Measurements from ENCODE around the gene INPP1. TPM values are rescaled to one million over a fixed set of nuclear protein-coding genes. Genes with fewer than 3 reads are reported as not detected.

The INPP1 gene
- total and polyA plus RNA-seq, 4 donors, result 9.1 to 13.2 (median 12.4) TPM

DNA sequence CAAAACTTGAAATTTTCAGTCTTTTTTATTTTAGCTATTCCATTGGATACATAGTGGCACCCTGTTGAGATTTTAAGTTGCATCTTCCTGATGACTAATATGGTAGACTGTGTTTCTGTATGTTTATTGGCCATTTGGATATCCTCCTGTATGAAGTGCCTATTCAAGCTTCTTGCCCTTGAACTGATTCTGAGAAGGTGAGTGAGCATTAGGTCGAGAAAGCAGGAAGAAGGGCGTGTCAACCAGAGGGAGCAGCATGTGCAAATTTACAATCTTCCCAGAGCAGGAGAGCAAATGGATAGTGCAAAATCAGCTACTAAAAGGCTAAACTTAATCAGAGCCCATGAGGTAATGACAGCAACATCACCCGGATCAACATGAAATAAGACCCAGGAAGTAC lies 8.6 kb downstream of the INPP1 start:
- Histone ChIP-seq H3K27ac (ENCODE audit: low read depth in 1 of 2, low read length in 2 of 2) (no peak overlapping the region), H3K36me3 (ENCODE audit: control insufficient read depth in 4 of 4, insufficient read depth in 3 of 4, low read depth in 1 of 4, low read length in 3 of 4) (peaks cover 0 to 1% (median 0%) of the 10 kb centered on the region in 4 donors), H3K4me1 (ENCODE audit: control insufficient read depth in 4 of 4, insufficient read depth in 4 of 4, low read length in 3 of 4) (peaks cover 8 to 35% (median 20%) of the 10 kb centered on the region in 4 donors), H3K9ac (ENCODE audit: low read depth in 1 of 2, low read length in 2 of 2) (no peak overlapping the region), H3K27me3 (ENCODE audit: control insufficient read depth in 4 of 4, insufficient read depth in 4 of 4, low read length in 3 of 4) (no peaks in the 10 kb centered on the region), H3K9me3 (ENCODE audit: control insufficient read depth in 4 of 4, low read length in 3 of 4) (no peaks in the 10 kb centered on the region), H3K4me3 (ENCODE audit: low read depth in 1 of 3, low read length in 3 of 3) (no peak overlapping the region)
- no peak for TF ChIP-seq RXRA (IDR thresholded peaks at IDR 0.05)
- no peak for TF ChIP-seq TAF1 (conservative IDR thresholded peaks at IDR 0.05)
- no peak for TF ChIP-seq FOXA2 (IDR thresholded peaks at IDR 0.05)
- TF ChIP-seq HNF4G (IDR thresholded peaks at IDR 0.05), result no peak
- TF ChIP-seq JUND (IDR thresholded peaks at IDR 0.05), result no peak
- no peak for TF ChIP-seq GABPA (IDR thresholded peaks at IDR 0.05 in 1 of 2, conservative IDR thresholded peaks at IDR 0.05 in 1 of 2)
- TF ChIP-seq EGR1 (IDR thresholded peaks at IDR 0.05; ENCODE audit: low read depth in 2 of 2), result no peak
- TF ChIP-seq, protein P1, sequence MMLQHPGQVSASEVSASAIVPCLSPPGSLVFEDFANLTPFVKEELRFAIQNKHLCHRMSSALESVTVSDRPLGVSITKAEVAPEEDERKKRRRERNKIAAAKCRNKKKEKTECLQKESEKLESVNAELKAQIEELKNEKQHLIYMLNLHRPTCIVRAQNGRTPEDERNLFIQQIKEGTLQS (IDR thresholded peaks at IDR 0.05), result no peak
- TF ChIP-seq, protein P2, sequence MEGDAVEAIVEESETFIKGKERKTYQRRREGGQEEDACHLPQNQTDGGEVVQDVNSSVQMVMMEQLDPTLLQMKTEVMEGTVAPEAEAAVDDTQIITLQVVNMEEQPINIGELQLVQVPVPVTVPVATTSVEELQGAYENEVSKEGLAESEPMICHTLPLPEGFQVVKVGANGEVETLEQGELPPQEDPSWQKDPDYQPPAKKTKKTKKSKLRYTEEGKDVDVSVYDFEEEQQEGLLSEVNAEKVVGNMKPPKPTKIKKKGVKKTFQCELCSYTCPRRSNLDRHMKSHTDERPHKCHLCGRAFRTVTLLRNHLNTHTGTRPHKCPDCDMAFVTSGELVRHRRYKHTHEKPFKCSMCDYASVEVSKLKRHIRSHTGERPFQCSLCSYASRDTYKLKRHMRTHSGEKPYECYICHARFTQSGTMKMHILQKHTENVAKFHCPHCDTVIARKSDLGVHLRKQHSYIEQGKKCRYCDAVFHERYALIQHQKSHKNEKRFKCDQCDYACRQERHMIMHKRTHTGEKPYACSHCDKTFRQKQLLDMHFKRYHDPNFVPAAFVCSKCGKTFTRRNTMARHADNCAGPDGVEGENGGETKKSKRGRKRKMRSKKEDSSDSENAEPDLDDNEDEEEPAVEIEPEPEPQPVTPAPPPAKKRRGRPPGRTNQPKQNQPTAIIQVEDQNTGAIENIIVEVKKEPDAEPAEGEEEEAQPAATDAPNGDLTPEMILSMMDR (IDR thresholded peaks at IDR 0.05; ENCODE audit: low read depth, low read length, missing input control), result no peak
- no peak for TF ChIP-seq RAD21 (IDR thresholded peaks at IDR 0.05)
- TF ChIP-seq FOXA1 (IDR thresholded peaks at IDR 0.05), result no peak
- TF ChIP-seq, protein P3, sequence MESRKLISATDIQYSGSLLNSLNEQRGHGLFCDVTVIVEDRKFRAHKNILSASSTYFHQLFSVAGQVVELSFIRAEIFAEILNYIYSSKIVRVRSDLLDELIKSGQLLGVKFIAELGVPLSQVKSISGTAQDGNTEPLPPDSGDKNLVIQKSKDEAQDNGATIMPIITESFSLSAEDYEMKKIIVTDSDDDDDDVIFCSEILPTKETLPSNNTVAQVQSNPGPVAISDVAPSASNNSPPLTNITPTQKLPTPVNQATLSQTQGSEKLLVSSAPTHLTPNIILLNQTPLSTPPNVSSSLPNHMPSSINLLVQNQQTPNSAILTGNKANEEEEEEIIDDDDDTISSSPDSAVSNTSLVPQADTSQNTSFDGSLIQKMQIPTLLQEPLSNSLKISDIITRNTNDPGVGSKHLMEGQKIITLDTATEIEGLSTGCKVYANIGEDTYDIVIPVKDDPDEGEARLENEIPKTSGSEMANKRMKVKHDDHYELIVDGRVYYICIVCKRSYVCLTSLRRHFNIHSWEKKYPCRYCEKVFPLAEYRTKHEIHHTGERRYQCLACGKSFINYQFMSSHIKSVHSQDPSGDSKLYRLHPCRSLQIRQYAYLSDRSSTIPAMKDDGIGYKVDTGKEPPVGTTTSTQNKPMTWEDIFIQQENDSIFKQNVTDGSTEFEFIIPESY (IDR thresholded peaks at IDR 0.05), result no peak
- no peak for DNase-seq (ENCODE audit: low spot score)
- 81% methylated on average over 3 of the region's 3 CpGs for WGBS

DNA sequence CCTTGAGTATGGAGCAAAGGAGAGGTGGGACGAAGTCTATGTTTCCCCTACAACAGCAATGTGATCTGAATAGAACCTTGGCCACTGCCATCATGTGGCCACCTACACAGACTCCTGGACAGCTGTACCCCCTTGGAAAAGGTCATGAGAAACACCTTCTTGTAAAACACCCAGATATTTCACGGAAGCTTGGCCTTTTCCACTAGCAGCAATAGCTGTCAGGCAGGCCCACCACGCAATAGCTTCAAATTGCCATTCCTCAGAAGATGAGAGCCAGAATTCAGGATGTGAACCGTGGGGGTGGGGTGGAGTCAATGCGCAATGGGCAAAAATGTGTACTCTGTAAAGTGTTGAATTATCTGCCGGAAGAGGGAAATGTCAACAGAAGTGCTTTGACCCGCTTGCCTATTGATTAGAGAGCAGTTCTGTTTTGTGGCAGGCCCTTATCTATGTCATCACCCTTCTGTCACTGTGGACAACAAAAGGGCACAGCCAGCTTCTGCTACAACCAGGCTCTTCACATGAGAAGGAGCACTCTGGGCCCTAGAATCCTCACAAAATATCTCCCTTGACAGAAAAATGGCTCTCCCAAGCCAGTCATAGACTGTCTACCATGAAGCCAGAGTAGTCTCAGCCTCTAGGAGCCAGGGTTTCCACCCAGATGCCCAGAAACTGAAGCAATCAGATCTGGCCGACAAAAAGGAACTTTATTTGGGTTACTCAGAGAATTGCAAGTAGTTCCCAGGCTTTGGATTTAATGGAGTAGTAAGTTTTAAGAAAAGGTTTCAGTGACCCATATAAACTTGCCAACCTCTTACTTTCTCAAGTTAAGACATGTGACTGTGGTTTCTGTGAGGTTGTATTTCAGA lies 9.5 kb downstream of the INPP1 start:
- H3K4me1 ChIP-seq (ENCODE audit: control insufficient read depth in 4 of 4, insufficient read depth in 4 of 4, low read length in 3 of 4), result peaks cover 8 to 35% (median 20%) of the 10 kb centered on the region in 4 donors
- no peak overlapping the region for H3K4me3 ChIP-seq (ENCODE audit: low read depth in 1 of 3, low read length in 3 of 3)
- H3K9me3 ChIP-seq (ENCODE audit: control insufficient read depth in 4 of 4, low read length in 3 of 4), result no peaks in the 10 kb centered on the region
- peaks cover 0 to 1% (median 0%) of the 10 kb centered on the region in 4 donors for H3K36me3 ChIP-seq (ENCODE audit: control insufficient read depth in 4 of 4, insufficient read depth in 3 of 4, low read depth in 1 of 4, low read length in 3 of 4)
- WGBS, result 21% methylated on average over 8 of the region's 8 CpGs
- peak; percentile 67 for DNase-seq (ENCODE audit: low spot score)
- peak overlapping the region; percentile 88 to 92 for H3K27ac ChIP-seq (ENCODE audit: low read depth in 1 of 2, low read length in 2 of 2)
- H3K9ac ChIP-seq (ENCODE audit: low read depth in 1 of 2, low read length in 2 of 2), result peak overlapping the region; percentile 39 to 83
- no peaks in the 10 kb centered on the region for H3K27me3 ChIP-seq (ENCODE audit: control insufficient read depth in 4 of 4, insufficient read depth in 4 of 4, low read length in 3 of 4)
- peak; percentile 94 to 95 for TF ChIP-seq RXRA (IDR thresholded peaks at IDR 0.05)
- TF ChIP-seq, protein P4, sequence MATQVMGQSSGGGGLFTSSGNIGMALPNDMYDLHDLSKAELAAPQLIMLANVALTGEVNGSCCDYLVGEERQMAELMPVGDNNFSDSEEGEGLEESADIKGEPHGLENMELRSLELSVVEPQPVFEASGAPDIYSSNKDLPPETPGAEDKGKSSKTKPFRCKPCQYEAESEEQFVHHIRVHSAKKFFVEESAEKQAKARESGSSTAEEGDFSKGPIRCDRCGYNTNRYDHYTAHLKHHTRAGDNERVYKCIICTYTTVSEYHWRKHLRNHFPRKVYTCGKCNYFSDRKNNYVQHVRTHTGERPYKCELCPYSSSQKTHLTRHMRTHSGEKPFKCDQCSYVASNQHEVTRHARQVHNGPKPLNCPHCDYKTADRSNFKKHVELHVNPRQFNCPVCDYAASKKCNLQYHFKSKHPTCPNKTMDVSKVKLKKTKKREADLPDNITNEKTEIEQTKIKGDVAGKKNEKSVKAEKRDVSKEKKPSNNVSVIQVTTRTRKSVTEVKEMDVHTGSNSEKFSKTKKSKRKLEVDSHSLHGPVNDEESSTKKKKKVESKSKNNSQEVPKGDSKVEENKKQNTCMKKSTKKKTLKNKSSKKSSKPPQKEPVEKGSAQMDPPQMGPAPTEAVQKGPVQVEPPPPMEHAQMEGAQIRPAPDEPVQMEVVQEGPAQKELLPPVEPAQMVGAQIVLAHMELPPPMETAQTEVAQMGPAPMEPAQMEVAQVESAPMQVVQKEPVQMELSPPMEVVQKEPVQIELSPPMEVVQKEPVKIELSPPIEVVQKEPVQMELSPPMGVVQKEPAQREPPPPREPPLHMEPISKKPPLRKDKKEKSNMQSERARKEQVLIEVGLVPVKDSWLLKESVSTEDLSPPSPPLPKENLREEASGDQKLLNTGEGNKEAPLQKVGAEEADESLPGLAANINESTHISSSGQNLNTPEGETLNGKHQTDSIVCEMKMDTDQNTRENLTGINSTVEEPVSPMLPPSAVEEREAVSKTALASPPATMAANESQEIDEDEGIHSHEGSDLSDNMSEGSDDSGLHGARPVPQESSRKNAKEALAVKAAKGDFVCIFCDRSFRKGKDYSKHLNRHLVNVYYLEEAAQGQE (IDR thresholded peaks at IDR 0.05), result peak; percentile 79
- no peak for TF ChIP-seq TAF1 (conservative IDR thresholded peaks at IDR 0.05)
- TF ChIP-seq, protein P5, sequence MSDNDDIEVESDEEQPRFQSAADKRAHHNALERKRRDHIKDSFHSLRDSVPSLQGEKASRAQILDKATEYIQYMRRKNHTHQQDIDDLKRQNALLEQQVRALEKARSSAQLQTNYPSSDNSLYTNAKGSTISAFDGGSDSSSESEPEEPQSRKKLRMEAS (IDR thresholded peaks at IDR 0.05), result peak; percentile 99
- TF ChIP-seq JUND (IDR thresholded peaks at IDR 0.05), result peak; percentile 71 to 92
- TF ChIP-seq SP1 (IDR thresholded peaks at IDR 0.05), result peak; percentile 92
- peak; percentile 3 for TF ChIP-seq HNF4G (IDR thresholded peaks at IDR 0.05)
- peak; percentile 94 for TF ChIP-seq FOXA1 (IDR thresholded peaks at IDR 0.05)
- TF ChIP-seq NR2F2 (IDR thresholded peaks at IDR 0.05), result peak; percentile 87
- TF ChIP-seq, protein P2 (IDR thresholded peaks at IDR 0.05; ENCODE audit: low read depth, low read length, missing input control), result no peak
- TF ChIP-seq, protein P1 (IDR thresholded peaks at IDR 0.05), result peak; percentile 91
- TF ChIP-seq FOXA2 (IDR thresholded peaks at IDR 0.05), result peak; percentile 94
- peak; percentile 81 for TF ChIP-seq YY1 (IDR thresholded peaks at IDR 0.05)
- TF ChIP-seq HNF4A (conservative IDR thresholded peaks at IDR 0.05), result peak; percentile 82 to 89

All from liver (tissue), 9 donors.